HCT116 (cell line): Measurements from ENCODE around the gene CACNA1C.

Experiments
- CTCF ChIP-seq, 3 experiments: fragments of 200-600 bp in 1 of 3; sonication (generic) in 1 of 3; IDR thresholded peaks in 2 of 3; conservative IDR thresholded peaks in 1 of 3; 2 replicates each; pipeline ENCODE4 v1.5.1; 2012 to 2017; ENCODE audit warnings: low read depth in 2 of 3, low read length in 2 of 3, antibody characterized with exemption in 1 of 3, borderline replicate concordance in 1 of 3, control low read depth in 1 of 3, mild to moderate bottlenecking in 1 of 3, mixed read lengths in 1 of 3, mixed run types in 1 of 3, moderate library complexity in 1 of 3; ENCODE audit not compliant: insufficient read depth in 1 of 3
- ELF1 ChIP-seq: IDR thresholded peaks from 2 replicates; pipeline ENCODE4 v1.6.1; 2012; ENCODE audit warnings: low read depth, borderline replicate concordance
- POLR2A ChIP-seq: IDR thresholded peaks from 2 replicates; pipeline ENCODE4 v1.7.0; 2011; ENCODE audit warnings: borderline replicate concordance; ENCODE audit not compliant: insufficient read depth, insufficient read length; ENCODE audit errors: extremely low read depth
- POLR2AphosphoS5 ChIP-seq: IDR thresholded peaks from 2 replicates; pipeline ENCODE4 v1.6.1; 2011; ENCODE audit warnings: mild to moderate bottlenecking, low read depth, low read length, moderate library complexity
- RAD21 ChIP-seq: IDR thresholded peaks from 2 replicates; pipeline ENCODE4 v1.6.1; 2012; ENCODE audit warnings: low read depth, mild to moderate bottlenecking
- ZNF274 ChIP-seq: fragments of 200-500 bp; sonication (Bioruptor generic); IDR thresholded peaks from 2 replicates; pipeline ENCODE4 v1.6.1; 2014; ENCODE audit warnings: mild to moderate bottlenecking, low read depth, low read length, inconsistent platforms

GRCh38 chr12:2334271-2334670, 281.5 kb downstream of the CACNA1C start:
- no peak for TF ChIP-seq RAD21
- TF ChIP-seq CTCF (IDR thresholded peaks at IDR 0.05 in 2 of 3, conservative IDR thresholded peaks at IDR 0.05 in 1 of 3; ENCODE audit: borderline replicate concordance in 1 of 3, insufficient read depth in 1 of 3, low read depth in 2 of 3, low read length in 2 of 3), result no peak
- no peak for TF ChIP-seq POLR2A
- TF ChIP-seq POLR2AphosphoS5, result no peak
- no peak for TF ChIP-seq ELF1
- TF ChIP-seq ZNF274, result no peak
